Psoas muscle (tissue), 8 donors: ENCODE results near the gene SPINK1. TPM values are rescaled to one million over a fixed set of nuclear protein-coding genes. Genes with fewer than 3 reads are reported as not detected.
"Not testable (repeated sequence)": the region's sequence is repeated elsewhere in the genome, so short reads cannot be mapped to it uniquely, and the experiment has no call there.

Experiments
- ATAC-seq, 4 donors: fragments of 200-7000 bp; cut with Tn5 transposase; one replicate each; pipeline ENCODE4 v1.9.1; 2020; ENCODE audit warnings: moderate library complexity in 3 of 4, mild to moderate bottlenecking in 2 of 4
- DNase-seq, 2 donors: peaks; one replicate each; pipeline ENCODE4 v3.0.0-alpha.2; 2020
- H3K27ac ChIP-seq: fragments of 200-600 bp; one replicate; pipeline ENCODE4 v1.8.0; 2022
- H3K27me3 ChIP-seq, 3 donors: fragments of 200-600 bp in 1 of 3; one replicate each; pipeline versions ENCODE4 v1.6.1 to v1.8.0; 2013 to 2022; ENCODE audit warnings: low read length in 2 of 3, mild to moderate bottlenecking in 2 of 3, moderate library complexity in 1 of 3; ENCODE audit not compliant: insufficient read depth in 3 of 3
- H3K36me3 ChIP-seq, 2 donors: fragments of 200-600 bp in 1 of 2; one replicate each; pipeline versions ENCODE4 v1.6.1 to v1.8.0; 2013 to 2022; ENCODE audit warnings: low read depth in 1 of 2, mild to moderate bottlenecking in 1 of 2, moderate library complexity in 1 of 2; ENCODE audit not compliant: insufficient read depth in 1 of 2
- H3K4me1 ChIP-seq: fragments of 200-600 bp; one replicate; pipeline ENCODE4 v1.8.0; 2022
- H3K4me3 ChIP-seq: fragments of 200-600 bp; one replicate; pipeline ENCODE4 v1.8.0; 2022; ENCODE audit warnings: mild to moderate bottlenecking
- H3K9me3 ChIP-seq: fragments of 200-600 bp; one replicate; pipeline ENCODE4 v1.8.0; 2022
- CTCF ChIP-seq: fragments of 200-600 bp; IDR thresholded peaks from one replicate; pipeline ENCODE4 v1.8.0; 2022; ENCODE audit warnings: antibody characterized with exemption
- WGBS, 3 donors: extraction: QIAGEN DNeasy Blood & Tissue Kit; methylation state at CpG; one replicate each; pipeline versions ENCODE4 v1.1.6 to v1.1.7; 2013; 5-methylcytosine and 5-hydroxymethylcytosine counted together
- intact Hi-C, 2 donors: fragments of 100-400 bp; cut with DNase I; formaldehyde crosslinking; loops; one replicate each; pipeline versions ENCODE4 v1.11.0 to v1.14.2; 2022
- polyA plus RNA-seq, 3 donors: library from polyadenylated mRNA; stranded (reverse); fragments of 200-250 nt; gene quantifications; one replicate each; pipeline ENCODE4 v1.2.3, GENCODE V29; 2013
- total RNA-seq, 4 donors: library from RNA; stranded (reverse); fragmentation: NEBNext Ultra II Directional in 2 of 4; extraction: Animal tissue kit (Norgen Biotek cat#: 25700) in 2 of 4; gene quantifications; one replicate each; pipeline versions ENCODE4 v1.2.1 to v1.2.4, GENCODE V29; 2021 to 2023
- donor health status: healthy with polysubstance abuse.
- donor health status: DM: no; HTN: no; CAD: no; lungs with moderate emphysema.
- donor health status: Bipolar disorder and iron deficiency.
- donor health status: healthy.
- donor health status: DM: yes; HTN: yes; CAD: no.
- donor health status: DM: no; HTN: no; CAD: no.
- donor health status: DM: no; HTN: no; CAD: no.
- donor health status: DM: yes; HTN: yes; CAD: no.

The SPINK1 gene
- total and polyA plus RNA-seq, 7 donors, result 1.6 to 24.1 (median 7.2) TPM; not detected in 1

- Histone ChIP-seq H3K9me3 (no peaks in the 10 kb centered on the region), H3K27ac (no peak overlapping the region), H3K27me3 (no peaks in the 10 kb centered on the region), H3K4me1 (no peaks in the 10 kb centered on the region), H3K4me3 (no peak overlapping the region), H3K36me3 (no peaks in the 10 kb centered on the region)
- WGBS, 3 donors, result 22 to 23% (median 23%) methylated on average over 2 of the region's 2 CpGs
- intact Hi-C loops, result no loop called here
- DNase-seq (no peak), ATAC-seq (no peak)
- no peak for TF ChIP-seq CTCF
Observed at GRCh38 chr5:147826361-147826760, 5.1 kb downstream of the SPINK1 start.

DNA sequence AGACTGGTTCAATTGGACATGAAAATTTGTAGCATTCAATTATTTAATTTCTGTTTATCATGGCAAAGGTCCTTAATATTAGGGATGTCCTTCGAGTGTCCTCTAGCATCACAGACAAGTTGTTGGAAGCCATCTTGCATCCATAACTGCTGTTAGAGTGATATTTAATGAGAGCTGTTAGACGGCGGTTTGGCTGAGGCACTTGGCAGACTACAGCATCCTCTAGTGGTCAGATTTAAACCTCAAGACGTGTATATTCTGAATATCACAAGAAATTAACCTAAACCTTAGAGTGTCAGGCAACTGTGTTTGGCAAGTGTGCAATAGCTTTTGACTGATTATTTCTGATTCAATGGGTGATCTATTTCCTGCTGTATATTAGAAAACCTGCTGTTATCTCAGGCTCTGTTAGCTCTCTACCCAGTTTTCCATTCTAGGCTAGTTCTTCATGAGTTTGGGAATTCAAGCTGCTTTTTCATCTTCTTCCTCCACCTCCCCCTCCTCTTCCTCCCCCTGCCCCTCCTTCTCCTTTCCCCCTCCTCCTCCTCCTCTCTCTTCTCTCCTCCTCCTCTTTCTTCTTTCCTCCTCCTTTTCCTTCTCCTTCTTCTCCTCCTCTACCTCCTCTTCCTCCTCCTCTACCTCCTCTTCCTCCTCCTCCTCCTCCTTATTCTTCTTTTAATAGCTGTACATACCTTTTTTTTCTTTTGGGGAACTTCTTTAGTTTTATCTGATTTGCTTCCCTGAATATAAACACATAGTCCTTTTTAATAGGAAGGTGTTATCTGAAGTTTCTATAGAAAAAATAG, 8.6 kb downstream of the SPINK1 start:
- Histone ChIP-seq H3K4me3 (no peak overlapping the region), H3K27ac (no peak overlapping the region), H3K4me1 (no peaks in the 10 kb centered on the region), H3K27me3 (no peaks in the 10 kb centered on the region), H3K9me3 (no peaks in the 10 kb centered on the region), H3K36me3 (no peaks in the 10 kb centered on the region)
- ATAC-seq (peak in 2 of 4 donors; percentile 43 to 66), DNase-seq (no peak)
- intact Hi-C loops, result loop anchor here (2.0 to 5.0 kb wide), 2 partner anchors 196 kb away; no protein-coding TSS in a partner anchor
- peak; percentile 58 for TF ChIP-seq CTCF
- WGBS, 3 donors, result 8 to 13% (median 11%) methylated on average over 4 of the region's 4 CpGs

GRCh38 chr5:147822222-147822621, 9.2 kb downstream of the SPINK1 start:
- H3K4me1 ChIP-seq, H3K9me3 ChIP-seq: not testable (repeated sequence)
- WGBS, 3 donors, result 91 to 97% (median 93%) methylated on average over 3 of the region's 3 CpGs

GRCh38 chr5:147821766-147822165, 9.7 kb downstream of the SPINK1 start:
- no peak for TF ChIP-seq CTCF

More at GRCh38 chr5:147822222-147822621, 9.2 kb downstream of the SPINK1 start:
- not testable (repeated sequence) for DNase-seq, H3K36me3 ChIP-seq, ATAC-seq, H3K27me3 ChIP-seq, H3K4me3 ChIP-seq, H3K27ac ChIP-seq
- intact Hi-C loops, result loop anchor here (2.0 to 5.0 kb wide), 2 partner anchors 195 kb away; no protein-coding TSS in a partner anchor

DNA sequence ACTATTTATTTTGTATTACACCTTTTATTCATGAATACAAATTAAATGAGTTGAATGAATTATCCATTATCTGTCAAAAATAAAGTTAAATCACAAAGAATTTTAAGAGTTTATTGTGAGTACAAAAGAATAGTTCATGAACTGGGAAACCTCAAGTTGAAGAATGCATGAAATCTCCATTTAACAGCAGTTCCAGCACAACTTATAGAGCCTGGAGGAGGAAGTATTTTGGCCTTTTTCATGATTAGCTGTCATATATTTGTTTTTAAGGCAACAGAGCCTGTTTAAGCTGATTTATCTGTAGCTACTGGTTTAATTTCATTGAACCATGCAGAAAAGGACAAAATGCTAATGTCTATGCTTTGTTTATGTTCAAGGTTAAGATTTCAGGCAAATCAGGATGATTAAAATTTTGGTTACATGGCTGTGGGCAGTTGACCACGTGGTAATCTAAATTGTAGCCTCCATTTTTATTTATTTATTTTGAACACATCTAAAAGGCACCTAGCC, 12.2 kb downstream of the SPINK1 start:
- Histone ChIP-seq H3K4me3 (no peak overlapping the region), H3K27ac (no peak overlapping the region), H3K36me3 (no peaks in the 10 kb centered on the region), H3K4me1 (no peaks in the 10 kb centered on the region), H3K9me3 (no peaks in the 10 kb centered on the region), H3K27me3 (no peaks in the 10 kb centered on the region)
- no peak for DNase-seq
- intact Hi-C loops, result no loop called here
- 18 to 31% (median 18%) methylated on average over 1 of the region's 1 CpG for WGBS, 3 donors
- TF ChIP-seq CTCF, result no peak
- no peak for ATAC-seq

More at GRCh38 chr5:147821766-147822165, 9.7 kb downstream of the SPINK1 start:
- H3K4me3 ChIP-seq, result no peak overlapping the region
- no peaks in the 10 kb centered on the region for H3K9me3 ChIP-seq
- no peak overlapping the region for H3K27ac ChIP-seq
- WGBS, 3 donors, result 91% methylated on average over 5 of the region's 5 CpGs
- no peak for ATAC-seq
- H3K27me3 ChIP-seq, result no peaks in the 10 kb centered on the region
- no peaks in the 10 kb centered on the region for H3K4me1 ChIP-seq
- no peaks in the 10 kb centered on the region for H3K36me3 ChIP-seq
- no peak for DNase-seq
- intact Hi-C loops, result loop anchor here (2.0 to 5.0 kb wide), 2 partner anchors 194 to 195 kb away; no protein-coding TSS in a partner anchor
